HG03097 (cell line): Measurements from ENCODE around the gene CCN5.

Experiments
- ATAC-seq: cut with Tn5 transposase; IDR thresholded peaks from one replicate; pipeline ENCODE4 v1.9.1; 2021; ENCODE audit not compliant: unreplicated experiment, low FRiP score

CCN5 gene

GRCh38 chr20:44714102-44714700, 968 bp upstream of the CCN5 start:
- ATAC-seq, result no peak

GRCh38 chr20:44715499-44716308, 535 bp downstream of the CCN5 start:
- ATAC-seq, result no peak

GRCh38 chr20:44716309-44717106, 1.3 kb downstream of the CCN5 start:
- no peak for ATAC-seq

DNA sequence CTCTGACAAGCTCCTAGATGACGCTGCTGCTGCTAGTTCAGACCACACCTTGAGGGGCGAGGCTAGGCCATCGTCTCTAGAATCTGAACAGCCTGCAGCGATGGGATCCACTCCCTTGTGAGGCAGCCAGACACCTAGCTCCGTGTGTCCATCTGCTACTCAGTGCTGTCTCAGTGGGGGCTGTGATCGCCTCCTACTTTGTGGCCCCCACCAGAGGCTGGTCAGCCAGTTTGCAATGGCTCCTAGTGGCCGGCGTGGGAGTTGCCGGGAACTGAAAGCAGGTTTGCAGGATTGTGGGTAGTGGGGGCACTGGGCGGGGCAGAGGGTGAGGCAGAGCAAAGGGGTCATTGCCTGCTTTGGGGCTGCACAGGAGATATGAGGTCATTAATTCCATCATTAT, 2.8 kb downstream of the CCN5 start:
- ATAC-seq, result no peak

- ATAC-seq, result no peak
Measured at GRCh38 chr20:44719841-44720240, 4.7 kb downstream of the CCN5 start.

DNA sequence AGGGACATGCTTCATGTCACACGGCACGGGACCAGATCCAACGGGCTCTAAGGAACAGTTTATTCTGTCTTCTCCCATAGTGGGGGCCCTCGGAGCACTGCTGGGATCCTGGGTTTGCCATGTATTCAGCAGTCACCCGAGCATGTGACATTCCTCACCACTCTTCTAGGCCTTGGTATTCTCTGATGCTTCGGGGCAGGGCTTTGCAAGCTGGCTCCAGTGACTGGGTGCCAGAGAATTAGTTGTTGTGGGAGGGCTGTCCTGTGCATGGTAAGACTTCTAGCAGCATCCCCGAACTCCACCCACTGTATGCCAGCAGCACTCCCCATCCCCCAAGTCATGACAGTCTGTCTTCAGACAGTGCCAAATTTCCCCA, 5.4 kb downstream of the CCN5 start:
- ATAC-seq, result no peak

DNA sequence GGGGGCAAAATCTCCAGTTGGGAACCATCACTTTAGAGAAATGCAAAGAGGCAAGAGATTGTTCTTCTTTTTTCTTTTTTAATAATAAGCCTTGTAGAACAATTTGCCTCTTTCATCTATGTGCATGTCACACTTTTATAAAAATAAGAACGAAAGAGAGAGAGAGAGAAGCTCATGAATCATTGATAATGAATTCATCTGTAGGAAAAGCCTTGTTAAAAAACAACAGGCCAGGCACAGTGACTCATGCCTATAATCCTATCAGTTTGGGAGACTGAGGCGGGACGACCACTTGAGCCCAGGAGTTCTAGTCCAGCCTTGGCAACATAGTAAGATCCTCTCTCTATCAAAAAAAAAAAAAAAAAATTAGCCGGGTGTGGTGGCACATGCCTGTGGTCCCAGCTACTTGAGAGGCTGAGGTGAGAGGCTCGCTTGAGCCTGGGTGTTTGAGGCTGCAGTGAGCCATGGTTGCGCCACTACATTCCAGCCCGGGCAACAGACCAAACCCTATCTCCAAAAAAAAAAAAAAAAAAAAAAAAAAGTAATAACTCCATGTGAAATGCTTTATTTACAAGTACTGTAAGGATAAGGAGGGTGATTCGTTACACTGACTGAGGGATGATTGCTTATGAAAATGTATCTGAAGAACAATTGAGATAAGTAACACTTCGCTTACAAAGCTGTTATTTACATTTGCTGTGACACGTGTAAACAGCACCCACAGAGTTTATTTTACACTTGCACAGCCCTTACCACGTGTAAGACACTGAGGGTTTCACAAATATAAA, 6.0 kb downstream of the CCN5 start:
- no peak for ATAC-seq

DNA sequence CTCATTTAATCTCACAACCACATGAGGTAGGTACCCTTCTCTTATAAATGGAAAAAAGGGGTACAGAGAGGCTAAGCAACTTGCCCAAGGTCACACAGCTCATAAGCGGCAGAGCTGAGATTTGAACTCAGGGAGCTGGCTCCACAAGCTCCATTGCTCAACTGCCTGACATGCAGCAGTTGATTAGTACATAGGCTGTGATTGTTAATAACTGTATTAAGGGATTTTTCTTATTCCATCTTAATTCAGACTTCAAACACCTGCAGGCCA, 6.6 kb downstream of the CCN5 start:
- ATAC-seq, result no peak

DNA sequence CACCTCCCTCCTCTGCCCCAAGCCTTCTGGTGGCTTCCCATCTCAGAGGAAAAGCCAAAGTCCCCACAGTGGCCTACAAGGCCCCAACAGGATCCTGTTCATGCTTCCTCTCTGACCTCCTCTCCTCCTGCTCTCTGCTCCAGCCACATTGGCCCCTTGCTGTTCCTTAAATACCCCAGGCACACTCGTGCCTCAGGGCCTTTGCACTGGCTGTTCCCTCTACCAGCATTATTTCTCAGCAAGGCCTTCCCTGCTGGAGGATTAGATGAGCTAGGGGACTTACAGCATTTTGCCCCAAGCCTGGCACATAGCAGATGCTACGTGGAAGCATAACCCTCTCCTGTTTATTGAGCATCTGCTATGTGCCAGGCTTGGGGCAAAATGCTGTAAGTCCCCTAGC, 7.8 kb downstream of the CCN5 start:
- no peak for ATAC-seq

GRCh38 chr20:44723391-44723790, 8.2 kb downstream of the CCN5 start:
- ATAC-seq, result no peak

- no peak for ATAC-seq
Measured at GRCh38 chr20:44723798-44724362, 8.7 kb downstream of the CCN5 start.

DNA sequence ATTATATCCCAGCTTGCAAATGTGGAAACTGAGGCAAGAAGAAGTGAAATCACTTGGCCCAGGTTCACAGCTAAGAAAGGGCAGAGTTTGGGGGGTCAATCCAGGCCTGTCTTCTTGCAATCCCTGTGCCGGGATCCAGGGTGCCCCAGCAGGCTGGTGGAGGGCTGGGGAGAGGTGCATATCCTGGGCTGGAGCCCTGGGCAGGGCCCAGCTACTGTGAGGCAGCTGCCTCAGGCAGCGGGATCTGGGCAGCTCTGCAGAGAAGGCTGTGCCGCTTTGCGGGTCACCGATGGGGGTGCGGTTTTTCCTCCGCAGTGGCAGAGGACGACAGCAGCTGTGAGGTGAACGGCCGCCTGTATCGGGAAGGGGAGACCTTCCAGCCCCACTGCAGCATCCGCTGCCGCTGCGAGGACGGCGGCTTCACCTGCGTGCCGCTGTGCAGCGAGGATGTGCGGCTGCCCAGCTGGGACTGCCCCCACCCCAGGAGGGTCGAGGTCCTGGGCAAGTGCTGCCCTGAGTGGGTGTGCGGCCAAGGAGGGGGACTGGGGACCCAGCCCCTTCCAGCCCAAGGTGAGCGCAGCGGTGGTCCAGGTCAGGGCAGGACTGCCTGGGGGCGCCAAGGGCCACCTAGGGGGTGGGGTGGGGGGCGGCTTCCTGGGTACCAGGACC, 9.4 kb downstream of the CCN5 start:
- no peak for ATAC-seq

GRCh38 chr20:44725837-44726236, 10.7 kb downstream of the CCN5 start:
- no peak for ATAC-seq

DNA sequence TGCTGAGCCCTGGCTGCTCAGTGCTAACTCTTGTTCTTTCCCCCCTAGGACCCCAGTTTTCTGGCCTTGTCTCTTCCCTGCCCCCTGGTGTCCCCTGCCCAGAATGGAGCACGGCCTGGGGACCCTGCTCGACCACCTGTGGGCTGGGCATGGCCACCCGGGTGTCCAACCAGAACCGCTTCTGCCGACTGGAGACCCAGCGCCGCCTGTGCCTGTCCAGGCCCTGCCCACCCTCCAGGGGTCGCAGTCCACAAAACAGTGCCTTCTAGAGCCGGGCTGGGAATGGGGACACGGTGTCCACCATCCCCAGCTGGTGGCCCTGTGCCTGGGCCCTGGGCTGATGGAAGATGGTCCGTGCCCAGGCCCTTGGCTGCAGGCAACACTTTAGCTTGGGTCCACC, 11.9 kb downstream of the CCN5 start:
- no peak for ATAC-seq

- ATAC-seq, result no peak
Measured at GRCh38 chr20:44727651-44728050, 12.5 kb downstream of the CCN5 start.

- no peak for ATAC-seq
Measured at GRCh38 chr20:44728801-44729443, 13.8 kb downstream of the CCN5 start.

- no peak for ATAC-seq
Measured at GRCh38 chr20:44730441-44730840, 15.3 kb downstream of the CCN5 start.

GRCh38 chr20:44731657-44732056, 16.5 kb downstream of the CCN5 start:
- ATAC-seq, result no peak

- no peak for ATAC-seq
Measured at GRCh38 chr20:44732327-44732726, 17.2 kb downstream of the CCN5 start.
